Lower lobe of right lung (tissue), 2 donors: ENCODE measurements around the gene SFTPB. TPM values are rescaled to one million over a fixed set of nuclear protein-coding genes. Genes with fewer than 3 reads are reported as not detected.

ENCODE experiments used
- ATAC-seq, 2 donors: fragments of 200-7000 bp; cut with Tn5 transposase; one replicate each; pipeline ENCODE4 v1.9.1; 2020 to 2022; ENCODE audit warnings: mild to moderate bottlenecking in 2 of 2, moderate library complexity in 2 of 2
- DNase-seq: peaks from one replicate; pipeline ENCODE4 v3.0.0-alpha.2; 2020
- H3K27ac ChIP-seq: fragments of 200-600 bp; one replicate; pipeline ENCODE4 v1.8.0; 2022
- H3K27me3 ChIP-seq: fragments of 200-600 bp; one replicate; pipeline ENCODE4 v1.8.0; 2022; ENCODE audit warnings: low read depth
- H3K36me3 ChIP-seq: fragments of 200-600 bp; one replicate; pipeline ENCODE4 v1.8.0; 2022; ENCODE audit warnings: mild to moderate bottlenecking
- H3K4me1 ChIP-seq: fragments of 200-600 bp; one replicate; pipeline ENCODE4 v1.8.0; 2022
- H3K4me3 ChIP-seq: fragments of 200-600 bp; one replicate; pipeline ENCODE4 v1.8.0; 2022; ENCODE audit warnings: mild to moderate bottlenecking
- H3K9me3 ChIP-seq: fragments of 200-600 bp; one replicate; pipeline ENCODE4 v1.8.0; 2022
- intact Hi-C: fragments of 100-400 bp; cut with DNase I; formaldehyde crosslinking; loops from one replicate; pipeline ENCODE4 v1.11.0; 2022
- total RNA-seq: library from RNA; stranded (reverse); fragmentation: NEBNext Ultra II Directional; extraction: Animal tissue kit (Norgen Biotek cat#: 25700); gene quantifications from one replicate; pipeline ENCODE4 v1.2.1, GENCODE V29; 2021
- TF ChIP-seq, protein P1 (sequence below): fragments of 200-600 bp; IDR thresholded peaks from one replicate; pipeline ENCODE4 v1.8.0; 2022; ENCODE audit warnings: antibody characterized with exemption, mild to moderate bottlenecking
- donor health status: DM: no; HTN: yes; CAD: no; lungs with severe emphysema.

The SFTPB gene
- total RNA-seq, 1 donor from 2014 or later, result 12,584 TPM

DNA sequence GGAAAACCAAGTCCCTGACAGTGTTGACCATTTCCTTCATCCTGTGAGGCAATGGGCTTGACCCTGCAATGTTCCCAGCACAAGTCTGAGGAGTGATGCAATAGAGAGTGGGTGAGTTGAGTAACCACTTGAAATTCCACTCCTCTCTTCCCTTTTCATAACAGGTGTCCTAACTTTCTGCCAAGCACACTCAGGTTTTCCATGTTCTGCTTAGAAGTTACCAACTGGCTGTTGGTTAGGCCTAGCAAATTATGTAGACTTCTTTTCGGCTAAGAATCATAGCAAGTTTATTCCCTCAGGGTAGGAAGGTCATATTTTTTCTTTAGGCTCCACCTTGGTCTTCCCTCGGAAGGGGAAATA lies 37.7 kb upstream of the SFTPB start:
- H3K9me3 ChIP-seq, result no peaks in the 10 kb centered on the region
- H3K27ac ChIP-seq, result peak overlapping the region; percentile 94
- ATAC-seq, result peak; percentile 81 to 87
- intact Hi-C loops, result no loop called here
- no peak overlapping the region for H3K4me3 ChIP-seq
- H3K36me3 ChIP-seq, result no peaks in the 10 kb centered on the region
- H3K27me3 ChIP-seq, result no peaks in the 10 kb centered on the region
- DNase-seq, result peak; percentile 68
- TF ChIP-seq, protein P1, sequence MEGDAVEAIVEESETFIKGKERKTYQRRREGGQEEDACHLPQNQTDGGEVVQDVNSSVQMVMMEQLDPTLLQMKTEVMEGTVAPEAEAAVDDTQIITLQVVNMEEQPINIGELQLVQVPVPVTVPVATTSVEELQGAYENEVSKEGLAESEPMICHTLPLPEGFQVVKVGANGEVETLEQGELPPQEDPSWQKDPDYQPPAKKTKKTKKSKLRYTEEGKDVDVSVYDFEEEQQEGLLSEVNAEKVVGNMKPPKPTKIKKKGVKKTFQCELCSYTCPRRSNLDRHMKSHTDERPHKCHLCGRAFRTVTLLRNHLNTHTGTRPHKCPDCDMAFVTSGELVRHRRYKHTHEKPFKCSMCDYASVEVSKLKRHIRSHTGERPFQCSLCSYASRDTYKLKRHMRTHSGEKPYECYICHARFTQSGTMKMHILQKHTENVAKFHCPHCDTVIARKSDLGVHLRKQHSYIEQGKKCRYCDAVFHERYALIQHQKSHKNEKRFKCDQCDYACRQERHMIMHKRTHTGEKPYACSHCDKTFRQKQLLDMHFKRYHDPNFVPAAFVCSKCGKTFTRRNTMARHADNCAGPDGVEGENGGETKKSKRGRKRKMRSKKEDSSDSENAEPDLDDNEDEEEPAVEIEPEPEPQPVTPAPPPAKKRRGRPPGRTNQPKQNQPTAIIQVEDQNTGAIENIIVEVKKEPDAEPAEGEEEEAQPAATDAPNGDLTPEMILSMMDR, result no peak
- H3K4me1 ChIP-seq, result peaks cover 71% of the 10 kb centered on the region

DNA sequence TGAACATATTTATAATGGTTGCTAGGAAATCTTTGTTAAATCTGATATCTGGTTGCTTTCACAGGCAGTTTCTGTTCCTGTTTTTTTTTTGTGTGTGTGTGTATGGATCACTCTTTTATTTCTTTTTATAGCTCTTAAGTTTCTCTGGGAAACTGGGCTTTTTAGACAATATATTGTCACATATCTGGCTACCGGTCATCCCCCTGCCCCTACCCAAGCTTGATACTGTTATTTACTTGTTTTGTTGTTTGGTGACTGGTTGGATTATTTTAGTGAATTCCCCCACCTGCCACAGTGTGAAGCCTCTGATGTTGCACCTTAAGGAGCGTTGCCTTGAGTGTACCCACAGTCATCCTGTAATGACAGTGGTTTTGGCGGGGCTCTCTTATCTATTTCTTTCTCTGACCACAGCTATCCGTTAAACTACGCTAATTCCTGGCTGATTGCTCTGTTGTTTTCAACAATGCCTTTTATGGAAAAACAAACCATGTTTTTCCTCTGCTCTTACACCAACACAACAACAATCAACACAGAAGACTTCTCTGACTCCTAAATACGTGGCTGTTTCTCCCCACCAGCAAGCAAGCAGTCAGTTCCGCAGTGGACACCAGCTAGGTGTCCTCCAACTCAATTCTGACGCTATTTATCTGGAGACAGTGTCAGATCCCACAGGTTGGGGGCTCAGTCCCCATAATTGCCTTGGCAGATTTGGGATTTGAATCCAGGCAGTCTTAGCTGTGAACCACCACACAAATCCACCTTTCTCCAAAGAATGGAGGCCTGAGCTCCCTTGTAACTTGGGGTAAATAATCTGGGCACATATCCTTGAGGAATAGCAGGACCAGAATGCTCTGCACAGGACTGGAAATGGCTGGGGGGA lies 37.0 kb upstream of the SFTPB start:
- H3K27me3 ChIP-seq, result no peaks in the 10 kb centered on the region
- DNase-seq (no peak), ATAC-seq (no peak)
- TF ChIP-seq, protein P1, result no peak
- peaks cover 64% of the 10 kb centered on the region for H3K4me1 ChIP-seq
- peak overlapping the region; percentile 94 for H3K27ac ChIP-seq
- no peaks in the 10 kb centered on the region for H3K9me3 ChIP-seq
- H3K4me3 ChIP-seq, result no peak overlapping the region
- intact Hi-C loops, result no loop called here
- H3K36me3 ChIP-seq, result no peaks in the 10 kb centered on the region

DNA sequence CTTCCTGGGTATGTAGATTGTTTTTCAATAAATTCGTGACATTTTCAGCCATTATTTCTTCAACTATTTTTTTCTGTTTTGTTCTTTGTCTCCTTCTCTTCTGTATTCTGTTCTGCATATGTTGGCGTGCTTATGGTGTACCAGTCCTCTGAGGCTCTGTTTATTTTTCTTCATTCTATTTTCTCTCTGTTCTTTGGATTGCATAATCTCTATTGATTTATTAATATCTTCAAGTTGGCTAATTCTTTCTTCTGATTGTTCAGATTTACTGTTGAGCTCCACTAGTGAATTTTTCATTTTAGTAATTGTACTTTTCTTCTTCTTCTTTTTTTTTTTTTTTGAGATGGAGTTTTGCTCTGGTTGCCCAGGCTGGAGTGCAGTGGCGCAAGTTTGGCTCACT lies 36.0 kb upstream of the SFTPB start:
- peak overlapping the region; percentile 94 for H3K27ac ChIP-seq
- no peaks in the 10 kb centered on the region for H3K36me3 ChIP-seq
- DNase-seq, result no peak
- H3K4me3 ChIP-seq, result no peak overlapping the region
- TF ChIP-seq, protein P1, result no peak
- peaks cover 54% of the 10 kb centered on the region for H3K4me1 ChIP-seq
- no peak for ATAC-seq
- H3K27me3 ChIP-seq, result no peaks in the 10 kb centered on the region
- intact Hi-C loops, result no loop called here
- no peaks in the 10 kb centered on the region for H3K9me3 ChIP-seq

DNA sequence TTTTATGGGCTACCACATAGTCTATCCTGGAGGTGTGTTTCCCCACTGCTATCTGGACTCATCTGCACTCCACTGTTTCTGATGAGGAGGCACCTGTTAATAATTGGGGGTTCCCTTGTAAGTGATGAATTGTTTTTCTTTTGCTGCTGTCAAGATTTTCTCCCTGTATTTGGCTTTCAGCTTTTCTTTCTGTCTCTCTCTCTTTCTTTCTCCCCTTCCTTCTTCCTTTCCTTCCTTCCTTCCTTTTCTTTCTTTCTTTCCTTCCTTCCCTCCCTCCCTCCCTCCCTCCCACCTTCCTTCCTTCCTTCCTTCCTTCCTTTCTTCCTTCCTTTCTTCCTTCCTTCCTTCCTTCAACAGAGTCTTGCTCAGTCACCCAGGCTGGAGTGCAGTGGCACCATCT lies 35.3 kb upstream of the SFTPB start:
- no peaks in the 10 kb centered on the region for H3K27me3 ChIP-seq
- intact Hi-C loops, result no loop called here
- no peak for ATAC-seq
- TF ChIP-seq, protein P1, result no peak
- H3K27ac ChIP-seq, result peak overlapping the region; percentile 94
- no peak overlapping the region for H3K4me3 ChIP-seq
- H3K36me3 ChIP-seq, result no peaks in the 10 kb centered on the region
- H3K9me3 ChIP-seq, result no peaks in the 10 kb centered on the region
- H3K4me1 ChIP-seq, result peaks cover 47% of the 10 kb centered on the region
- DNase-seq, result no peak

DNA sequence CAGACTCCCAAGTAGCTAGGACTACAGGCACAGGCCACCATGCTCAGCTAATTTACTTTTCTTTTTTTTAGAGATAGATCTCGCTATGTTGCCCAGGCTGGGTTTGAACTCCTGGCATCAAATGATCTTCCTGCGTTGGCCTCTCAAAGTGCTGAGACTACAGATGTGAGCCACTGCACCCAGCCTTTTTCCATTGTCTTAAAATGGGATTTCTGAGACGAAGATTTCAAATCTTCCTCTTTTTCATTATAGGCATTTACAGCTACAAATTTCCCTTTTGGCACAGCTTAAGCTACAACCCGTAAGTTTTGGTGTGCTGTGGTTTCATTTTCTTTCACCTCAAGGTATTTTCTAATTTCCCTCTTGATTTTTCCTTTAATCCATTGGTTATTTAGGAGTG lies 34.8 kb upstream of the SFTPB start:
- peak overlapping the region; percentile 94 for H3K27ac ChIP-seq
- no peaks in the 10 kb centered on the region for H3K36me3 ChIP-seq
- no peak for DNase-seq
- intact Hi-C loops, result no loop called here
- H3K4me1 ChIP-seq, result peaks cover 42% of the 10 kb centered on the region
- no peak for ATAC-seq
- no peaks in the 10 kb centered on the region for H3K27me3 ChIP-seq
- H3K4me3 ChIP-seq, result no peak overlapping the region
- TF ChIP-seq, protein P1, result no peak
- H3K9me3 ChIP-seq, result no peaks in the 10 kb centered on the region
